GM21529 (cell line): ENCODE data around the gene APOA4.

Experiments used
- ATAC-seq: cut with Tn5 transposase; IDR thresholded peaks from one replicate; pipeline ENCODE4 v1.9.1; 2021; ENCODE audit not compliant: unreplicated experiment

The APOA4 gene

DNA sequence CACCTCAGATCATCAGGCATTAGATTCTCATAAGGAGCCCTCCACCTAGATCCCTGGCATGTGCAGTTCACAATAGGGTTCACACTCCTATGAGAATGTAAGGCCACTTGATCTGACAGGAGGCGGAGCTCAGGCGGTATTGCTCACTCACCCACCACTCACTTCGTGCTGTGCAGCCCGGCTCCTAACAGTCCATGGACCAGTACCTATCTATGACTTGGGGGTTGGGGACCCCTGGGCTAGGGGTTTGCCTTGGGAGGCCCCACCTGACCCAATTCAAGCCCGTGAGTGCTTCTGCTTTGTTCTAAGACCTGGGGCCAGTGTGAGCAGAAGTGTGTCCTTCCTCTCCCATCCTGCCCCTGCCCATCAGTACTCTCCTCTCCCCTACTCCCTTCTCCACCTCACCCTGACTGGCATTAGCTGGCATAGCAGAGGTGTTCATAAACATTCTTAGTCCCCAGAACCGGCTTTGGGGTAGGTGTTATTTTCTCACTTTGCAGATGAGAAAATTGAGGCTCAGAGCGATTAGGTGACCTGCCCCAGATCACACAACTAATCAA, 8.8 kb upstream of the APOA4 start:
- ATAC-seq: no peak

DNA sequence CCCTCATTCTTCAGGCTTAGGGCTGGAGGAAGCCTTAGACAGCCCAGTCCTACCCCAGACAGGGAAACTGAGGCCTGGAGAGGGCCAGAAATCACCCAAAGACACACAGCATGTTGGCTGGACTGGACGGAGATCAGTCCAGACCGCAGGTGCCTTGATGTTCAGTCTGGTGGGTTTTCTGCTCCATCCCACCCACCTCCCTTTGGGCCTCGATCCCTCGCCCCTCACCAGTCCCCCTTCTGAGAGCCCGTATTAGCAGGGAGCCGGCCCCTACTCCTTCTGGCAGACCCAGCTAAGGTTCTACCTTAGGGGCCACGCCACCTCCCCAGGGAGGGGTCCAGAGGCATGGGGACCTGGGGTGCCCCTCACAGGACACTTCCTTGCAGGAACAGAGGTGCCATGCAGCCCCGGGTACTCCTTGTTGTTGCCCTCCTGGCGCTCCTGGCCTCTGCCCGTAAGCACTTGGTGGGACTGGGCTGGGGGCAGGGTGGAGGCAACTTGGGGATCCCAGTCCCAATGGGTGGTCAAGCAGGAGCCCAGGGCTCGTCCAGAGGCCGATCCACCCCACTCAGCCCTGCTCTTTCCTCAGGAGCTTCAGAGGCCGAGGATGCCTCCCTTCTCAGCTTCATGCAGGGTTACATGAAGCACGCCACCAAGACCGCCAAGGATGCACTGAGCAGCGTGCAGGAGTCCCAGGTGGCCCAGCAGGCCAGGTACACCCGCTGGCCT, 7.2 kb upstream of the APOA4 start:
- no peak for ATAC-seq

DNA sequence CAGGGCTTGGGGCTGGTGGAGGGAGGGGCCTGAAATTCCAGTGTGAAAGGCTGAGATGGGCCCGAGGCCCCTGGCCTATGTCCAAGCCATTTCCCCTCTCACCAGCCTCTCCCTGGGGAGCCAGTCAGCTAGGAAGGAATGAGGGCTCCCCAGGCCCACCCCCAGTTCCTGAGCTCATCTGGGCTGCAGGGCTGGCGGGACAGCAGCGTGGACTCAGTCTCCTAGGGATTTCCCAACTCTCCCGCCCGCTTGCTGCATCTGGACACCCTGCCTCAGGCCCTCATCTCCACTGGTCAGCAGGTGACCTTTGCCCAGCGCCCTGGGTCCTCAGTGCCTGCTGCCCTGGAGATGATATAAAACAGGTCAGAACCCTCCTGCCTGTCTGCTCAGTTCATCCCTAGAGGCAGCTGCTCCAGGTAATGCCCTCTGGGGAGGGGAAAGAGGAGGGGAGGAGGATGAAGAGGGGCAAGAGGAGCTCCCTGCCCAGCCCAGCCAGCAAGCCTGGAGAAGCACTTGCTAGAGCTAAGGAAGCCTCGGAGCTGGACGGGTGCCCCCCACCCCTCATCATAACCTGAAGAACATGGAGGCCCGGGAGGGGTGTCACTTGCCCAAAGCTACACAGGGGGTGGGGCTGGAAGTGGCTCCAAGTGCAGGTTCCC, 6.5 kb upstream of the APOA4 start, which contains the start of gene APOC3:
Gene APOC3, plus strand, starts transcription at position 383 of the 659 bp plus-strand sequence. CDS start 676 bp downstream, outside the sequence.
- ATAC-seq: no peak

DNA sequence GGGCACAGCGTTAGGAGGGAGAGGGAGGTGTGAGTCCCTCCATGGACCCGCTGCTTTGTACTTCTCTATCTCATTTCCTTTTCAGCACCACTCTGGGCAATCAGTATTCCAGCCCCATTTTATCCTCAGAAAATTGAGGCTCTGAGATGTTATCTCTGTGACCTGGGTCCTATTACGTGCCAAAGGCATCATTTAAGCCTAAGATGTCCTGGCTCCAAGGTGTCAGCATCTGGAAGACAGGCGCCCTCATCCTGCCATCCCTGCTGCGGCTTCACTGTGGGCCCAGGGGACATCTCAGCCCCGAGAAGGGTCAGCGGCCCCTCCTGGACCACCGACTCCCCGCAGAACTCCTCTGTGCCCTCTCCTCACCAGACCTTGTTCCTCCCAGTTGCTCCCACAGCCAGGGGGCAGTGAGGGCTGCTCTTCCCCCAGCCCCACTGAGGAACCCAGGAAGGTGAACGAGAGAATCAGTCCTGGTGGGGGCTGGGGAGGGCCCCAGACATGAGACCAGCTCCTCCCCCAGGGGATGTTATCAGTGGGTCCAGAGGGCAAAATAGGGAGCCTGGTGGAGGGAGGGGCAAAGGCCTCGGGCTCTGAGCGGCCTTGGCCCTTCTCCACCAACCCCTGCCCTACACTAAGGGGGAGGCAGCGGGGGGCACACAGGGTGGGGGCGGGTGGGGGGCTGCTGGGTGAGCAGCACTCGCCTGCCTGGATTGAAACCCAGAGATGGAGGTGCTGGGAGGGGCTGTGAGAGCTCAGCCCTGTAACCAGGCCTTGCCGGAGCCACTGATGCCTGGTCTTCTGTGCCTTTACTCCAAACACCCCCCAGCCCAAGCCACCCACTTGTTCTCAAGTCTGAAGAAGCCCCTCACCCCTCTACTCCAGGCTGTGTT, 5.8 kb upstream of the APOA4 start:
- no peak for ATAC-seq

DNA sequence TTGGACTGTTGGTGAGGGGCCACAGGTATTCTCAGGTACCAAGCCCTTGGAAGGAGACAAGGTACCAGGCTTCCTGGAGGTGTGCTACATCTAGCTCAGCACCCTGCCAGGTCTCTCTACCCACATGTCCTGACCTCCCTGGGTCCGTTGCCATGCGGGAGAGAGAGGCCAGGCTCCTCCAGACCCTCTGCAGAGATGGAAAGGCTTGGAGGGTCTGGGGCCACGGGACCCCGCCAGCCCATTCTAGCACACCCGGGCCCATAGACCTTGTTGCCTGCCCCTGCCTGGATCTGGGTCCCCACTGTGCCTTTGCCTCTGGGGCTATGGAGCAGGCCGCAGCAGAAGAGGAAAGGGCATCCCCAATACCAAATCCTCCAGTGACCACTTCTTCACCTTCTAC, 4.4 kb upstream of the APOA4 start:
- ATAC-seq: no peak

DNA sequence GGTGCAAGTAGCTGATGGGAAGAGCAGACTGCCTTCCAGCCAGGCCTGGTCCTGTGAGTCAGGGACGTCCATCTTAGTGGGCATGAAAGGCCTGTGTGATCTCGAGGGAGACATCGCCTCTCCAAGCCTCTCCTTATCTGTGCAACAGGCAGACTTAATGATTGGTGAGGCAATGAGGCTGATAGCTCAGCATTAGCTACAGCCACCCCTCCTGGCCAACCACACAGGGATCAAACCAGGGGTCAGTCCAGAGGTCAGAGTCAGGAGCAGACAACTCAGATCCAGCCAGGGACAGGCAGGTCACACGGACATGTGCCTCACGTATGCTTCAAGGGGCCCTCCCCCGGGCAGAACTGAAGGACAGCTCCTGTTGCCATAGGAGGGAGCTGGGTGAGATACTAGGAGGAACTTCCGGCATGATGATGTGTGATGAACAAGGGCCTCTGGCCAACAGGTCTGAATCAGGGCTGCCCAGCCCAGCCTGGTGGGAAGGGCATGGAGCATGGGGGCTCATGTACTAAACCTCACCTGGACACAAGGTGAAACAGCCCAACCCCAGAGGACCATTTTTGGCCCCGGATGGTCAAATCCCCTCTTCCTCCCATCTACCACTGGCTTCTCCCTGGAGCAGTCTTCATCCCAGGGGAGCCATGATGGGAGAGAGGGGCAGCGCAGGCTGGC, 3.8 kb upstream of the APOA4 start:
- ATAC-seq: no peak

DNA sequence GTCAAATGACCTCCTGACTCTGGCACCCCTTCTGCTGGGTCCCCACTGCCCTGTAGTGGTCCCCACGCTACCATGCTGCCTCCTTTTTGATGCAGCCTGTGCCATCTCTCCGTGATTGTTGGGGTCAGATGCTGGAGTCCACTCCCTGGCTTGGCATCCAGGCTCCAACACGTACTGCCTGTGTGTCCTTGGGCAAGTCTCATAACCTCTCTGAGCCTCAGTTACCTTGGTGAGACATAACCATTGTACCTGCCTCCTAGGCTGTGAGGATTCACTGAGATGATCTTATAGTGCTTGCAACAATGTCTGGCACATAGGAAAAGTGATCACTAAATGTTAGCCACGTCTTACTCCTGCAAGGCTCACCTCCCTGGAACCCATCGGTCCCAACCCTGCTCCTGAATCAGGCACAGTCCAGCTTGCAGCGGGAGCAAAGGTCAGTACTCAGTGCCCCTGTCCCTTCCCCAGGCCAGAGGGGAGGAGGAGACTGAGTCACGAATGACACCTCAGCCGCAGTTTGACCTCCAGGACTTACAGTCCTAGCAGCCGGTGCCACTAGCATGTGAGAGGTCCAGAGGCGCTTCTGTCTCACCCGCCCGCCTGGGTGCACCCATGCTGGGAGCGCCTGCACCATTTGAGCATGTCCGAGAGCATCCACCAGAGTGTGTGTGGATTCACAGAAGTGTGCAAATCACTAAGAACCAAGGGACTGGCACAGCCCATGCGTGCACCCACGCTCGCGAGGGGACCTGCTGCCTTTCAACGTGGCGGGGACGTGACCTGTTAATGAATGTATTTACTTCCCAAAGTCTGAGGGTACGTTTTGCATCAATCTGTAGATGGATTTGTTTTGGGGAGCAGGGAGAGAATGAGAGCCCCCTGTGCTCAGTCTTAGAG, 3.0 kb upstream of the APOA4 start:
- ATAC-seq: no peak

DNA sequence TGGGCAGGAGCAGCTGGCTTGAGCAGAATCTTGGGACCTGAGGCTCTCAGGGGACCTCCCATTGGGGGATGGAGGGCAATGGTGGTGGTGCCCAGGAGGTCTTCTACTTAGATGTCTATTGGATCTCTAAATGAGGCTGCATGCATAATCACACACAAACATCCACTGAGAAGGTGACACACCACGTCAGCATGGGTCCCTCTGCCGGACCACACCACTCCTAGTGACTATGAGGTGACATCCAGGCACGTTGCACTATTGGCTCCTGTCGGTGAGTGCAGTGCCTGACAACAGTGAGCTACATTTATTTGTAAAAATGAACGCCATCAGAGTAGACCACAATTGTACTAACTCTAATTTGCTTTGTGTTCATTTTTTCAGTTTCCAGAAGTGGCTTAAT, 2.3 kb upstream of the APOA4 start:
- no peak for ATAC-seq

DNA sequence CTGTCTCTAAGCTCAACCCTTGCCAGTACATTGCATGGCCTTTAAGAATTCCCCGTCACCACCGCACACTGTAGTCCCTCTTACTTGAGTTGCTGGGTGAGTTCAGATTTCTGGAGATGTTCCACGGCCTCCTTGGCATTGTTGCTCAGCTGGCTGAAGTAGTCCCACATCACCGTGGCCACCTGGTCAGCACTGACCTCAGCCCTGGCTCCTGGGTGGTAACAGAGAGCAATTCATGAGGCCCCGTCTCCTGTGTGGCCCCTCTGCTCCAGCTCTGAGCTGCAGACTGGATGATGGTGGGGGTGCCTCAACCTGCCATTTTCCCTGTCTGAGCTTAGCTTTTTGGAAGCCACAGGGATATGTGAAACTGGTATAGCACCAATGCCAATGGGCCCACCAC, 529 bp downstream of the APOA4 start:
- no peak for ATAC-seq

DNA sequence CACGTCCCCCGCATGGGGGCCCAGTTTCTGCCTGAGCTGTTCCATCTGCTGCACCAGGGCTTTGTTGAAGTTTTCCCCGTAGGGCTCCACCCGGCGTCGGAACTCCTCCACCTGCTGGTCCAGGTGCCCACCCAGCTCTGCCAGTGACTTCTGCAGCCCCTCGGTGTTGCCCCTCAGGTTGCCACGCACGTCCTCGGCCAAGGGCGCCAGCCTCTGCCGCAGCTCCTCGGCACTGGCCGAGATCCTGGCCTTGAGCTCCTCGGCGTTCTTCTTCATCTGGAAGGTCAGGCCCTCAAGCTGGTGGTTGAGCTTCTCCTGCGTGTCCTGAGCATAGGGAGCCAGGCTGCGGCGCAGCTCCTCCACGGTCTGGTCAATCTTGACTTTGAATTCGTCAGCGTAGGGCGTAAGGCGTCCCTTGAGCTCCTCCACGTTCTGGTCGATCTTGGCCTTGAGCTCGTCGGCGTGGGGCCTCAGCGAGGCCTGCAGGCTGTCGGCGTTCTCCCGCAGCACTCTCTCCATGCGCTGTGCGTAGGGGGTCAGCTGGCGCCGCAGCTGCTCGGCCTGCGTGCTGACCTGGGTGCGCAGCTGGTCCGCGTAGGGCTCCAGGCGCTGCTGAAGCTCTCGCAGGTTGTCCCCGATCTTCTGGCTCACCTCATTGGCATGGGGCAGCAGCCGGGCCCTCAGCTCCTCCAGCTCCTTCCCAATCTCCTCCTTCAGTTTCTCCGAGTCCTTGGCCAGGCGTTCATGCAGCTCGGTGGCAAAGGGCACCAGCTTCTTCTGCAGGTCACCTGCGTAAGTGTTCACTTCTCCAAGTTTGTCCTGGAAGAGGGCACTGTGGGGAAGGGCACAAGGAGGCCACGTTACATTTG, 1.8 kb downstream of the APOA4 start:
- ATAC-seq: no peak

DNA sequence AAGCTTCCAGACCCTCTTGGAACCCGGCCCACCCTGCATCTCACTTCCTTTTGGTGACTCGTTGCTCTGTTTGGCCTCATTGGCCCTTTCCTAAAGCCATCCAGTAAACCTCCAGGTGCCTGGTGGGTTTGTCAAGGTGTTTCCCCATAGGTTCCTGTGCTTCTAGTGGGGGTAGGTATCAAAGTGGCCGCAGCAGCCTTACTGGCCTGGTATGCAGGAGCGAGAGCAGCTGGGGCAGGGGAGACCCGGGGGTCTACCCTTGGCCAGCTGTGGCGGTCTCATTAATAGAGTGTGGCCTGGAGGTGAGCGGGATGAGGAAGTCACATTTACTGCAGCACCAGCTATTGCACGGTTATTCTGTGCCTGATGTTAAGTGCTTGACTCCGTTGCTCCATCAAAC, 4.1 kb downstream of the APOA4 start:
- ATAC-seq: no peak

DNA sequence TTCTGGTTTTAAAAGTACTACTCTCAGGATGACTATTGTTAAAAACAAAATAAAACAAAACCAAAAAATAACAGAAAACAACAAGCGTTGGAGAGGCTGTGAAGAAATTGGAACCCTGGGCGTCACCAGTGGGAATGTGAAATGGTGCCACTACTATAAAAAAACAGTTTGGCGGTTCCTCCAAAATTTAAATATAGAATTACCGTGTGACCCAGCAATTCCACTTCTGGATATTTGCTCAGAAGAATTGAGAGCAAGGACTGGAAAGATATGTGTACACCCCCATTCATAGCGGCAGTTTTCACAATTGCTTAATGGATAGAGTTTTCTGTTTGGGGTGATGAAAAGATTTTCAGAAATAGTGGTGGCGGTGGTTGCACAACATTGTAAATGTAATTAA, 8.6 kb downstream of the APOA4 start:
- no peak for ATAC-seq

DNA sequence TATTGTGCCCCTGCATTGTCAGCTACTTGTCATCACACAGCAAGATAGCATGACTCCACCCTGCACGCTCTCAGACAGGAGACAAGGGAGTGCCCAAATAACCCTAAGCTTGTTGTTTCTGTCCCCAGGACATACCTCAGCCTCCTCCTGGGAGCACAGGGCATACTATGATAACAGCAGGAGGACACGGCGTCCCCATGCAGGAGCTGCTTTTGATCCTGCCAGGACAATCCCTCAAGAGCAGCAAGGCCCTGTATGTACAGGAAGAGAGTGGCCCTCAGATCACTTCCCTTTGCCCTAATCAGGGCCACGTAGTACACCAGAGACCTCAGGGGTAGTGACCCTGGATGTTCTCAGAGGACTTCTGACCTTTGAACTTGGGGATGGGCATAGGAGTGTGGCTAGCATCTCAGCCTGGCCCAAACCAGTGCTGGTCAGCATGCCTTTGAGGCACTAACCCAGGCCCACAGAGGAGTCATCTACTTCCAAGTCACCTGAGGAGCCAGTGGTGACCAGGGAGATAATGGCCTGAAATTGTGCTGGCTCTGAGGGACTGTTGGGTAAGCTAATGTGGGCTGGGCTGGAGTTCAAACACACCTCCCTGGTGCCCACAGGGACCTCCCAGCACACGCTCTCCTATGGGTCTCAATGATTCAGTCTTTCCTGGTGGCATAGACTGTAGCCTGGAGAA, 9.2 kb downstream of the APOA4 start:
- ATAC-seq: no peak

DNA sequence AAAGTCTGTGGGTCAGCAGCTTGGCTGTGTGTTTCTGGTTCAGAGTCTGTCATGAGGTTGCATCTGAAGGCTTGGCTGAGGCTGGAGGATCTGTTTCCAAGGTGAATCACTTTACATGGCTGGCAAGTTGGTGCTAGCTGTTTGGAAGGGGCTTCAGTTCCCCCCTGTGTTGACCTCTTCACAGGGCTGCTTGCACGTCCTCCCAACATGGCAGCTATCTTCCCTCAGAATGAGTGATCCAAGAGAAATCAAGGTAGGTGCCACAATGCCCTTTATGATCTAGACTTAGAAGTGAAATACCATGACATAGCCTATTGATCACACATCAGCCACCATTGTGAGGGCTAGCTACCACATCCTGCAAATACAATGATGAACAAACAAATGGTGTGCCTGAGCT, 9.9 kb downstream of the APOA4 start:
- ATAC-seq: no peak

DNA sequence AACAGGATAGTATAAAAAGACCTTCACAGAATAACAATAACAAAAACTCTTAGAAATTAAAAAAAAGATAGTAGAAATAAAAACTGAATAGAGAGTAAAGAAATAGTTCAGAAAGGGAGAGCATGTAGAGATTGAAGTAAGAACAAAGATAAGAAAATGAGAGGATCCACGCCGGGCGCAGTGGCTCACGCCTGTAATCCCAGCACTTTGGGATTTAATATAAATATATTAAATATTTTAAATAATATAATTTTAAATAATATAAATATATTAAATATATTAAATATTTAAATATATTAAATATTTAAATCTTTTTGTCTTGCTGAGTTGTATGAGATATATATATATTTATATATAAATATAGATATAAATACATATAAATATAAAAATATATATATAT, 11.0 kb downstream of the APOA4 start:
- no peak for ATAC-seq

DNA sequence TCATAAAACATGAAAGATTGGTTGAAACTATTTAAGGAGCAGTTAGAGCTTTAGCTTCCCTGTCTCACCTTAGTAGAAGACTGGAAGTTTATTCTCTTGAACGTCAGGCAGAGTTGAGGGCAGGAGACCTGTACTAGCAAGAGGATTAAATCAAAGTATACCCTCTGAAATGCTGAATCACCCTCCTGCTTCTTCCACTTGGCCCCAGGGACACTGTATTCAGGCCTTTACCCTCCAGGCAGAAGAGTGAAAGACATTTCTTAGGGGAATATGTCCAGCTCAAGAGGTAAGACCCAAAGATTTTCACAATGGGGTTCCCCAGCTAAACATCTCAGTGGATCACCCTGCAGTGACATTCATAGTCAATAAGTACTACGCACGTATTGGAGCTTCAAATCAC, 11.9 kb downstream of the APOA4 start:
- no peak for ATAC-seq

DNA sequence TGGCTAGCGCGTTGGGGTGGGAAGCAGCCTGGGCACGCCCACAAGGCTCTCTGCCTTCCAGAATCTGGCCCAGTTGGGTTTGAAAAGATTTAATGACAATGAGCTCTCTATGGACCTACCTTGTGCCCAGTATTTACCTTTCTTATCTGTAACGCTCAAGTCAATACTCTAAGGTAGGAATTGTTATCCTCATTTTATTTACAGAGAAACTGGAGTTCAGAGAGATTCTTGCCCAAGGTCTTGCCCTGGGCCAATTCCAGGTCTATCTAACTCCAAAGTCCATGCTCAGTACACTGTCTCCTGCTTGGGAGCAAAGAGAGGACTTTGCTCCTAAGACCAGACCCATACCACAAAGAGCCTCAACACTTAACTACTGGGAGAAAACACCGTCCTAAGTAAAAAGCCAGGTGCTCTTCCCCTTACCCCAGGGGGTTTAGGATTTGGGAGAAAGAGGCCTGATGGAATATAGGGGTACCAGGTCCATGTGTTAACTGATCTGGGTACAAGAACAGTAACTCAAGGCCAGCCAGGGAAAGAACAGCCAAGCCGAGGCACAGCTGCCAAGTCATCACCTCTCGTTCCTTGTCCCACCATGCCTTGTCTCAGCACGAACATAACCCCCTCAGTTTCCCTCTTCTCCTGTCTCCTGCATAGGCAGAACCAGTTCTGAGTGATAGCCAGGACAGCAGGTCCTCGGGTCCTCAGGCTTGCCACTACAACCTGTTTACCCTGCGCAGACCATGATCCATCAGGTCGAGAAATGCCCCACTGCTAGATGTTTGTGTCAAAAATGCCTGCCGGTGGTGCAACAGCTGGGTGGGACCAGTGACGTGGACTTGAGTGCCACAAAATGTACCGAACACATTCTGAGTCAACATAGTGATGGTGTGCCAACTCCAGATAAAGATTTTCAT, 14.6 kb downstream of the APOA4 start:
- no peak for ATAC-seq
